HUES64 (cell line): ENCODE measurements around the gene TERT.

Experiments
- H3K27ac ChIP-seq: 2 replicates; pipeline ENCODE4 v1.7.0; 2013; ENCODE audit warnings: low read depth, low read length, inconsistent platforms
- H3K27me3 ChIP-seq: 2 replicates; pipeline ENCODE4 v1.6.1; 2013; ENCODE audit warnings: mild to moderate bottlenecking, low read length; ENCODE audit not compliant: insufficient read depth
- H3K36me3 ChIP-seq: 2 replicates; pipeline ENCODE4 v1.6.1; 2013; ENCODE audit warnings: mild to moderate bottlenecking, low read length; ENCODE audit not compliant: insufficient read depth
- H3K4me1 ChIP-seq: 2 replicates; pipeline ENCODE4 v1.6.1; 2013; ENCODE audit warnings: mild to moderate bottlenecking, low read length, moderate library complexity; ENCODE audit not compliant: insufficient read depth
- H3K4me3 ChIP-seq: 2 replicates; pipeline ENCODE4 v1.5.1; 2013; ENCODE audit warnings: mild to moderate bottlenecking, low read length, moderate library complexity
- H3K9ac ChIP-seq: 2 replicates; pipeline ENCODE4 v1.6.1; 2013; ENCODE audit warnings: mild to moderate bottlenecking, low read depth, low read length
- H3K9me3 ChIP-seq: 2 replicates; pipeline ENCODE4 v1.6.1; 2013; ENCODE audit warnings: low read depth, low read length; ENCODE audit not compliant: insufficient read depth
- WGBS: fragments of 150-250, 120-280 bp; methylation state at CpG from one replicate; pipeline ENCODE4 v1.1.7; 2013; ENCODE audit warnings: missing lambda C conversion rate; 5-methylcytosine and 5-hydroxymethylcytosine counted together

Gene TERT

DNA sequence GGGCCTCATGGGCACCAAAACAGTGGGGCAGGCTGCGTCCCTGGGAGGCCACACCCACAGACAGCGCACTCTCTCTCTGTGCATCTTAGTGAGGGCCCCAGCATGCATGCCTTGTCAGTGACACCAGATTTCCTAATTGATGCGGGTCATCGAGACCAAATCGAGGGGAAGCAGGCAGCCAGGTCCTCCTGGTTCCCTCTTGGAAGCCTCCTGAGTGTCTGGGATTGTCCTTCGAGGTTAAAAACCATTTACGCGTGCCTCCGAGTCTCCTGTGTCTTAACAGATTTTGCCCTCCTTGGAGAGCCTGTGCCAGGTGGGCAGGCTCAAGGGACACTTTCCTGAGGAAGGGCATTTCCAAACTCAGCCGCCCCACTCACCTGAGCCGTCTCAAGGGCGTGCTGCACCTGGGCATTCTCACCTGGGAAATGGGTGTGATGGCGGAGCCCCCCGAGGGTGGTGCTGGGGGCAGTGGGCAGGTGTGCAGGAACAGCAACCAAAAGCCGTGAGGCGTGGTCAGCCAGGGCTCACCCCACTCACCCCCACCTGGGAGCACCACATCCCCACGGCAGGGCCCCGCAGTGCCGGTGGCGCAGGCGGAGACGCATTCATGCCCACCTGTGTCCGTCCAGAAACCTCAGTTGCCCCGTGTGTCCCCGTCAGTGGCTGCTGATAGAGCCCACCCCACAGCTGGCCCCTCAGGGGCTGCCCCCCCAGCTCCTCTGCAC lies 90.7 kb downstream of the TERT start:
- no peak overlapping the region for H3K4me3 ChIP-seq
- H3K4me1 ChIP-seq, result peaks cover 4% of the 10 kb centered on the region; the same call in 1 of the 2 replicates
- no peak overlapping the region for H3K27ac ChIP-seq
- no peaks in the 10 kb centered on the region for H3K9me3 ChIP-seq
- no peaks in the 10 kb centered on the region for H3K36me3 ChIP-seq
- no peak overlapping the region for H3K9ac ChIP-seq
- WGBS, result 88% methylated on average over 25 of the region's 25 CpGs
- peaks cover 5% of the 10 kb centered on the region; the same call in 1 of the 2 replicates for H3K27me3 ChIP-seq

- 92% methylated on average over 24 of the region's 24 CpGs for WGBS
- H3K36me3 ChIP-seq, result no peaks in the 10 kb centered on the region
These were observed 91.4 kb downstream of the TERT start for GRCh38 chr5:1203311-1203967.

More at GRCh38 chr5:1203311-1203967, 91.4 kb downstream of the TERT start:
- Histone ChIP-seq H3K4me1 (peaks cover 4% of the 10 kb centered on the region; the same call in 1 of the 2 replicates), H3K27me3 (peaks cover 10% of the 10 kb centered on the region; the same call in 1 of the 2 replicates), H3K27ac (no peak overlapping the region), H3K4me3 (no peak overlapping the region), H3K9ac (no peak overlapping the region), H3K9me3 (no peaks in the 10 kb centered on the region)
